ENCODE measurements around the gene FBXO3.
"Not testable (repeated sequence)": the region's sequence is repeated elsewhere in the genome, so short reads cannot be mapped to it uniquely, and the experiment has no call there.

Gene FBXO3

GRCh38 chr11:33730716-33731115 is 43.6 kb downstream of the FBXO3 start:
- H3K9me3 Mint-ChIP-seq = peaks cover 15% of the 10 kb centered on the region
- H3K27me3 Mint-ChIP-seq (ENCODE audit: low read depth) = no peaks in the 10 kb centered on the region
- H3K4me1 Mint-ChIP-seq = peaks cover 57% of the 10 kb centered on the region
- no peak overlapping the region for H3K27ac Mint-ChIP-seq
- peaks cover 64% of the 10 kb centered on the region for H3K36me3 Mint-ChIP-seq (ENCODE audit: low read depth)
- H3K4me3 Mint-ChIP-seq = no peak overlapping the region
- TF ChIP-seq CTCF (IDR thresholded peaks at IDR 0.05; ENCODE audit: unreplicated experiment in 3 of 3) = no peak

GRCh38 chr11:33729072-33729664 is 45.2 kb downstream of the FBXO3 start:
- peaks cover 15% of the 10 kb centered on the region for H3K9me3 Mint-ChIP-seq
- H3K27ac Mint-ChIP-seq = peak overlapping the region; percentile 20 to 78 (median 57)
- peaks cover 60% of the 10 kb centered on the region for H3K4me1 Mint-ChIP-seq
- H3K4me3 Mint-ChIP-seq = peak overlapping the region in 1 of 3 experiments; percentile 63
- H3K36me3 Mint-ChIP-seq (ENCODE audit: low read depth) = peaks cover 66% of the 10 kb centered on the region
- not testable (repeated sequence) for H3K27me3 Mint-ChIP-seq (ENCODE audit: low read depth)

GRCh38 chr11:33727539-33727938 is 46.8 kb downstream of the FBXO3 start:
- not testable (repeated sequence) for H3K4me3 Mint-ChIP-seq; H3K27ac Mint-ChIP-seq; H3K27me3 Mint-ChIP-seq (ENCODE audit: low read depth)
- Mint-ChIP-seq H3K4me1 (peaks cover 66% of the 10 kb centered on the region), H3K36me3 (ENCODE audit: low read depth) (peaks cover 59% of the 10 kb centered on the region), H3K9me3 (peaks cover 15% of the 10 kb centered on the region)

- TF ChIP-seq CTCF (IDR thresholded peaks at IDR 0.05; ENCODE audit: unreplicated experiment in 3 of 3) = no peak
- no peak overlapping the region for H3K27ac Mint-ChIP-seq
- peaks cover 66% of the 10 kb centered on the region for H3K4me1 Mint-ChIP-seq
- peaks cover 15% of the 10 kb centered on the region for H3K9me3 Mint-ChIP-seq
- no peaks in the 10 kb centered on the region for H3K27me3 Mint-ChIP-seq (ENCODE audit: low read depth)
- peaks cover 60% of the 10 kb centered on the region for H3K36me3 Mint-ChIP-seq (ENCODE audit: low read depth)
- H3K4me3 Mint-ChIP-seq = no peak overlapping the region
Observed at GRCh38 chr11:33725496-33725895, 48.8 kb downstream of the FBXO3 start.

GRCh38 chr11:33724644-33725035 is 49.7 kb downstream of the FBXO3 start:
- Mint-ChIP-seq H3K36me3 (ENCODE audit: low read depth) (peaks cover 61% of the 10 kb centered on the region), H3K27me3 (ENCODE audit: low read depth) (no peaks in the 10 kb centered on the region), H3K9me3 (peaks cover 15% of the 10 kb centered on the region), H3K4me3 (no peak overlapping the region), H3K27ac (peak overlapping the region; percentile 79 to 89 (median 86)), H3K4me1 (peaks cover 69% of the 10 kb centered on the region)
- TF ChIP-seq CTCF (IDR thresholded peaks at IDR 0.05; ENCODE audit: unreplicated experiment in 3 of 3) = no peak

- Mint-ChIP-seq H3K27ac (peak overlapping the region; percentile 79 to 89 (median 86)), H3K4me3 (no peak overlapping the region), H3K27me3 (ENCODE audit: low read depth) (no peaks in the 10 kb centered on the region), H3K36me3 (ENCODE audit: low read depth) (peaks cover 60% of the 10 kb centered on the region), H3K9me3 (peaks cover 15% of the 10 kb centered on the region), H3K4me1 (peaks cover 69% of the 10 kb centered on the region)
- no peak for TF ChIP-seq CTCF (IDR thresholded peaks at IDR 0.05; ENCODE audit: unreplicated experiment in 3 of 3)
Observed at GRCh38 chr11:33723238-33723881, 51.0 kb downstream of the FBXO3 start.
